Activated naive CD4-positive, alpha-beta T cell treated with anti-CD3 and anti-CD28 coated beads for 36 hours (primary cell): ENCODE data around the gene CFAP46. TPM values are rescaled to one million over a fixed set of nuclear protein-coding genes. Genes with fewer than 3 reads are reported as not detected.

ENCODE experiments used
- CTCF ChIA-PET: fragments of 350-600 bp; sonication (Branson Sonifier 250); formaldehyde crosslinking; loops from one replicate; lab custom pipeline; 2021; ENCODE audit warnings: antibody characterized with exemption; lab: Charles Lee
- DNase-seq: peaks from one replicate; pipeline ENCODE4 v3.0.0-alpha.2; 2020
- H3K27ac Mint-ChIP-seq: one replicate; pipeline ENCODE4 v1.8.0; 2021; ENCODE audit warnings: mild to moderate bottlenecking, mixed read lengths
- H3K27me3 Mint-ChIP-seq: one replicate; pipeline ENCODE4 v1.8.0; 2021; ENCODE audit warnings: low read depth, mixed read lengths
- H3K36me3 Mint-ChIP-seq: one replicate; pipeline ENCODE4 v1.8.0; 2021; ENCODE audit warnings: low read depth, mixed read lengths
- H3K4me1 Mint-ChIP-seq: one replicate; pipeline ENCODE4 v1.8.0; 2021; ENCODE audit warnings: low read depth, mixed read lengths
- H3K4me3 Mint-ChIP-seq: one replicate; pipeline ENCODE4 v1.8.0; 2021; ENCODE audit warnings: mild to moderate bottlenecking, moderate library complexity, mixed read lengths
- H3K9me3 Mint-ChIP-seq: one replicate; pipeline ENCODE4 v1.8.0; 2021; ENCODE audit warnings: mixed read lengths
- intact Hi-C: fragments of 100-400 bp; cut with micrococcal nuclease; formaldehyde crosslinking; loops from one replicate; pipeline ENCODE4 v1.15.1; 2023
- total RNA-seq, 2 experiments: library from RNA; stranded (reverse); gene quantifications; one replicate each; pipeline ENCODE4 v1.2.3, GENCODE V29; 2021

CFAP46 gene
- total RNA-seq, 2 experiments from 2014 or later, result not detected

DNA sequence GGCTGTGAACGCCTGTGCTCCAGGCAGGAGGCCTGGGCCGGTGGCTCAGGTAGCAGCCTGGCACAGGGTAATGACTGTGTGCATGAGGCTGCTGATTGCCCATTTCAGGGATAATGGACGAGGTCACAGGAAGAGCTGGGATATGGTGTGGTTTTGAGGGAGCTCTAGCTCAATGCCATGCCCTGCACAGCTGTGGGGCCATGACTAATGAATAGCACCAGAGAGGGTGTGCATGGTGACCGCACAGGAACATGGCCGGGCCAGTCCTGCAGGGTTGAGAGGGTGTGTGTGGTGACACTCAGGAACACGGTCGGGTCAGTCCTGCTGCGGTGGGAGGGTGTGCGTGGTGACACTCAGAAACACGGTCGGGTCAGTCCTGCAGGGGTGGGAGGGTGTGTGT lies 178.3 kb downstream of the CFAP46 start:
- H3K9me3 Mint-ChIP-seq, result no peaks in the 10 kb centered on the region
- CTCF ChIA-PET, result no interaction called here
- peaks cover 7% of the 10 kb centered on the region for H3K36me3 Mint-ChIP-seq
- H3K27ac Mint-ChIP-seq, result no peak overlapping the region
- no peak for DNase-seq
- intact Hi-C loops, result no loop called here
- no peaks in the 10 kb centered on the region for H3K27me3 Mint-ChIP-seq
- H3K4me1 Mint-ChIP-seq, result peaks cover 19% of the 10 kb centered on the region
- no peak overlapping the region for H3K4me3 Mint-ChIP-seq

DNA sequence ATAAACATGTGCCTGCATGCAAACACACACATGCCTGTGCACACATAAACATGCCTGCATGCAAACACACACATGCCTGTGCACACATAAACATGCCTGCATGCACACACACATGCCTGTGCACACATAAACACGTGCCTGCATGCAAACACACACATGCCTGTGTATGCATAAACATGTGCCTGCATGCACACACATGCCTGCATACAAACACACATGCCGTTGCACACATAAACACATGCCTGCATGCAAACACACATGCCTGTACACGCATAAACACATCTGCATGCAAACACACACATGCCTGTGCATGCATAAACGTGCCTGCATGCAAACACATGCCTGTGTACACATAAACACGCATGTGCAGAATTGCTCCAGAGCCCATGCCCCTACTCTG lies 178.8 kb downstream of the CFAP46 start:
- H3K4me1 Mint-ChIP-seq, result peaks cover 19% of the 10 kb centered on the region

DNA sequence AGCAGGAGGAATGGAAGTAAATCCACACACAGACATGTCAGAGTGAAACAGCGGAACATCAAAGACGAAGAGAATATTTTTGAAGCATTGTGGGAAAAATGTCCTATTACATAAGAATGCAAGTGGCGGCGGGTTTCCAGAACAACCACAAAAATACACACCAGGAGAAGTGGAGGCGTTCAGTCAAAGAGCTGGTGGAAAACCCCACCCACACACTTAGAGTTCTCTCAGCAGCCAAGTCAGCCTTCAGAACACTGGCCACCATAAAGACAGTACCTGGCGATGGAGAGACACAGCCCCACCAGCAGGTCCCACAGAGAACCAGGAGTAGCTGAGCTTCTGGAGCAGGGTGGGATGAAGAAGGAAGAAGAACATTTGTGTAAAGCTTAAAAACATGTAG lies 180.1 kb downstream of the CFAP46 start:
- Mint-ChIP-seq H3K9me3 (no peaks in the 10 kb centered on the region), H3K4me1 (peaks cover 19% of the 10 kb centered on the region), H3K36me3 (peaks cover 9% of the 10 kb centered on the region), H3K4me3 (no peak overlapping the region), H3K27me3 (no peaks in the 10 kb centered on the region), H3K27ac (no peak overlapping the region)
- peak; percentile 50 for DNase-seq
- CTCF ChIA-PET, result interaction anchor here (0.9 kb wide), 1 partner anchor 108 kb away, joined by 4 read pairs; no protein-coding TSS in a partner anchor
- intact Hi-C loops, result no loop called here

More for the DNA sequence above, 178.8 kb downstream of the CFAP46 start:
- Mint-ChIP-seq H3K27ac (no peak overlapping the region), H3K27me3 (no peaks in the 10 kb centered on the region), H3K36me3 (peaks cover 6% of the 10 kb centered on the region), H3K9me3 (no peaks in the 10 kb centered on the region), H3K4me3 (no peak overlapping the region)
- intact Hi-C loops, result no loop called here
- no peak for DNase-seq
- CTCF ChIA-PET, result no interaction called here

DNA sequence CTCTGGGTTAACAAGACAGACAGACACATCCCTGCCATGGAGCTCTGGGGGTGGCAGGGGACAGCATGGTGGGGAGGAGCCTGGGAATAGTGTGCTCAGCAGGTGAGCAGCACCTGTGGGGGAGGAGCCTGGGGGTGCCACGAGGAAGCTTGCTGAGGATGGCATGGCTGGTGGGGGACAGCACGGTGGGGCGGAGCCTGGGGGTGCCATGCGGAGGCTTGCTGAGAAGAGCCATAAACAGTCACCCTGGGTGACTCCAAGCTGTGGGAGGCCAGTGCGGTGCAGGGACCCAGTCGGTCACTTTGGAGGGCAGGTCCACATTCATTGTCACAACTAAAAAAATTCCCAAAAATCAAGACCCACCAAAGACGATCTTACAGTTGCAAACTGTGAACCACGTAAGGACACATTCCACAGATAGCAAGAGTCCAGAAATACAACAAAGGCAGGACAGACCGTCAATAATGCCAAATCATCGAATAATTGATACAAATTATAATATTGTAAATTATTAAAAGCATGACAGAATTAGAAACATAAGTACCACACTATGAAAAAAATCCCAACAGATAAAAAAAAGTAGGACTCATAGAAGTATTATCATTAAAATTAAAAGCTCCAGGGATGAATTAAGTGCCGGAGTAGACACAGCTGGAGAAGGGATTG lies 180.8 kb downstream of the CFAP46 start:
- Mint-ChIP-seq H3K9me3 (no peaks in the 10 kb centered on the region), H3K4me3 (no peak overlapping the region), H3K27ac (no peak overlapping the region), H3K27me3 (no peaks in the 10 kb centered on the region), H3K36me3 (peaks cover 12% of the 10 kb centered on the region), H3K4me1 (peaks cover 19% of the 10 kb centered on the region)
- intact Hi-C loops, result no loop called here
- CTCF ChIA-PET, result no interaction called here
- no peak for DNase-seq

DNA sequence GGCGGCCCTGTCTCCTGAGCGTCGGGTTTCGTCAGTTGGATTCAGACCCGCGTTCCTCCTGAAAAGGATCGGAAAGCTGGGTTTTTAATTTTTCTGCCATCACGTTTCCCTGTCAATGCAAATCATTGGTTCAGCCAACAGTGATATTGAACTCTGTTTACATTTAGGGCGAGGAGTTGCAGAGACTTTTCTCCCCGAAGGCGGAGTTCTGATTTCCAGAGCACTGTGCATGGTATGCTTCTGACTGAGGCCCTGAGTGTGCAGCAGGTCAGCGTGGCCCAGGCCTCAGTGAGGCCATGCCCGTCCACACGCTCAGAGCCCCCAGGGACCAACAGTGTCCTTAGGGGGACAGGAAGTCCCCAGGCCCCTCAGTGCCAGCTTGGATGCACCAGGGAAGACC lies 183.5 kb downstream of the CFAP46 start:
- H3K4me1 Mint-ChIP-seq, result peaks cover 19% of the 10 kb centered on the region
- CTCF ChIA-PET, result no interaction called here
- H3K4me3 Mint-ChIP-seq, result no peak overlapping the region
- DNase-seq, result no peak
- peaks cover 6% of the 10 kb centered on the region for H3K9me3 Mint-ChIP-seq
- no peak overlapping the region for H3K27ac Mint-ChIP-seq
- H3K36me3 Mint-ChIP-seq, result peaks cover 27% of the 10 kb centered on the region
- intact Hi-C loops, result no loop called here
- H3K27me3 Mint-ChIP-seq, result no peaks in the 10 kb centered on the region

Other genes with a start within 250 kb of the CFAP46 start
- gene NKX6-2, start 156.4 kb downstream of the CFAP46 start, total RNA-seq, result not detected
- not detected for gene ADGRA1, start 145.4 kb upstream of the CFAP46 start, total RNA-seq
- gene KNDC1, start 217.6 kb upstream of the CFAP46 start, total RNA-seq, result not detected